Measurements from ENCODE around the gene SLC16A6.
"Not testable (repeated sequence)": the region's sequence is repeated elsewhere in the genome, so short reads cannot be mapped to it uniquely, and the experiment has no call there.

Gene SLC16A6

GRCh38 chr17:68290268-68290954 is 516 bp downstream of the SLC16A6 start:
- no peak for DNase-seq (ENCODE audit: low spot score)

- DNase-seq (ENCODE audit: low spot score), result no peak
These were observed 1.0 kb downstream of the SLC16A6 start for GRCh38 chr17:68289936-68290267.

- DNase-seq (ENCODE audit: low spot score), result no peak
These were observed 1.5 kb downstream of the SLC16A6 start for GRCh38 chr17:68289473-68289872.

DNA sequence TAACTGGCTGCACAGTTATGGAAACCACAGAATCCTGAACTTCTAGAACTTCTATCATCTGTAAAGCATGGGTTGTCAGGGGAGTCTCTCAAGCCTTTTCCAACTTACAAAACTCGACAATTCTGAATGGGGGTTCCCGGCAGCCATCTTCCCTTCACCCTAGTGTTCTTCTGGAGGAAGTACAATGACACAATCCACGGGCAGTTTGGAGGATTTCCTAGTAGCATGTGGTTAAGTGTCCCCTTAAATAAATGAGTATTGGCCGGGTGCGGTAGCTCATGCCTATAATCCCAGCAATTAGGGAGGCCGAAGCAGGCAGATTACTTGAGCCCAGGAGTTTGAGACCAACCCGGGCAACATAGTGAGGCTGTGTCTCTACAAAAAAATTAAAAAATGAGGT is 2.1 kb downstream of the SLC16A6 start:
- DNase-seq (ENCODE audit: low spot score), result no peak

DNA sequence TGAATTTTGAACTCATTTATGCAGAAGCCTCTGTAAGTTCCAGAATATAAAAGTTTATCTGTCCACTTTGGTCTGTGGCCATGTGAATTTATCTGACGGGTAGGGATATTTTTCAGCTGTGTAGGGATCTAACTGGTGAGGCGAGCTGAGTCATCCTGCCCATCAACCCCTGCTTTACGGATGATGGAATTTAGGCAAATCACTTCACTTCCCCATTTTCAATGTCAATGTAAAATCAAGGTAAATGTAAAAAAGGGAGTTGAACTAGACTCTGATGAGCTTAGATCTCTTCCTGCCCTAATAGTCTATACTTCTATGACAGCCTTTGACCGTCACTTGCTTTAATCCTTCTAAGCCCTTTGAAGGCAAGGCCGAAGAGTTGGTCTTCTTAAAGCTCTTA is 2.6 kb downstream of the SLC16A6 start:
- no peak for DNase-seq (ENCODE audit: low spot score)

GRCh38 chr17:68281965-68282364 is 9.0 kb downstream of the SLC16A6 start:
- not testable (repeated sequence) for DNase-seq (ENCODE audit: low spot score)

DNA sequence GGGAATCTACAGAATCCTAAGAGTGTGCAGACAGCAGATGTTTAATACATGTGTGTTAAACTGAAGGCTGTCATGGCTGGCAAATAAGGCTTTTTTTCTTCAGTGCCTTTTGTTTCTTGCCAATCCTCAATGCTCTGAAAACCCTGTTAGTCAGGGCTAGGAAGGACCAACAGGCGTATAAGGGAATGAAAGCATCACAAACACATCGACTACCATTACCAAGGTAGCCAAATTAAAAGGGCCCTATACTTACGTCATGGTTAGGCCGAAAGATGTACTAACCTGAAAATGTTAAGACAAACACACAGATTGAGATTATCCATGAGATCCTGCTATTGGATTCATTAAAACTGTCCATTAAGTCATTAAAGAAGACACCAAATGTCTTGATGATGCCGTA is 13.1 kb downstream of the SLC16A6 start:
- no peak for DNase-seq (ENCODE audit: low spot score)

DNA sequence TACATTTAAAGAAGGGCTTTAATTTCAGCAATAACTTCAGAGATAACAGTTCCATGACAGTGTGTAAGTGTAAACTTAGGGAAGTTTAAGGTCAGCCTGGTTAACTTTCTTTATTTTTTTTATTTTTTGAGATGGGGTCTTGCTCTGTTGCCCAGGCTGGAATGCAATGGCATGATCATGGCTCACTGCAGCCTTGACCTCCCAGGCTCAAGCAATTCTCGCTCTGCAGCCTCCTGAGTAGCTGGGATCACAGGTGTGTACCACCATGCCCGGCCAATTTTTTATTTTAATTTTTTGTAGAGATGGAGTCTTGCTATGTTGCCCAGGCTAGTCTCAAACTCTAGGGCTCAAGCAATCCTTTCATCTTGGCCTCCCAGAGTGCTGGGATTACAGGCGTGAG is 14.6 kb downstream of the SLC16A6 start:
- not testable (repeated sequence) for DNase-seq (ENCODE audit: low spot score)

DNA sequence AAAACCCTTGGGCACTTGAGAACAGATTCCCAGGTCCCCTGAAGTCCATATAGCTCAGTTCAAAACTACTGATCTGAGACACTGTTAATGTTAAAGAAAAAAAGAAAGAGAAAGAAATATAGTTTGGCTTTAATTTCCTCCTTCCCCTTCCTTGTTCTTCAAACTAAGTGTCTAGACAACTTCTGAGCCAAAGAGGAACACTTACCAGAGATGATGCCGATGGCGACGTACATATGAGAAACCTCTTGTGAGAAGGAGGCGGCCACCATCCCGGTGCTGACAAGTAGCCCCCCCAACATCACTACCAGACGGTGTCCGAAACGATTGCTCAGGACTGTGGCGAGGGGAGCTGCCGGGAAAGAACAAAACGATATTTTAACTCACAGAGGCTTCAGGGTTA is 17.2 kb downstream of the SLC16A6 start:
- no peak for DNase-seq (ENCODE audit: low spot score)

- not testable (repeated sequence) for DNase-seq (ENCODE audit: low spot score)
These were observed 25.1 kb downstream of the SLC16A6 start for GRCh38 chr17:68265833-68266232.

DNA sequence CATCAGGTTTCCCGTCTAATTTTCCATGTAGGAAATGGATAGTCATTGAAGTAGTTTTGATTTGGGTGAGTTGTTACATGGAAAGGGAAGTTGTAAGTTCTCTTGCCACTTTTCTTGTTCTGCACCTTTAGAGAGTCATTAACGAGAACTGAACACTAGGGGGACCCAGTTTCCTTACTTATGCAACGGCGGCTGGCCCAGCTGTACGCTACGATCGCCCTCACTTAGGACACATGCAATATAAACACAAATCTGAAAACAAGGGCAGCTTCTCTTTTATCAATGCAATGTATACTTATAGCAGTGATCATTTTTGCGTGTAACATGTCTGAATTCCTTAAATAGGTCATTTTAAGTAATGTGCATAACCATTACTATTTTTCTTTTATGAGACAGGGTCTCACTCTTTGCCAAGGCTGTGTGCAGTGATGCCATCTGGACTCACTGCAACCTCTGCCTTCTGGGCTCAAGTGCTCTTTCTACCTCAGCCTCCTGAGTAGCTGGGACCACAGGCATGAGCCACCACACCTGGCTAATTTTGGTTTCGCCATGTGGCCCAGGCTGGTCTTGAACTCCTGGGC is 27.7 kb downstream of the SLC16A6 start:
- DNase-seq (ENCODE audit: low spot score), result not testable (repeated sequence)

- not testable (repeated sequence) for DNase-seq (ENCODE audit: low spot score)
These were observed 28.5 kb downstream of the SLC16A6 start for GRCh38 chr17:68262467-68262866.

DNA sequence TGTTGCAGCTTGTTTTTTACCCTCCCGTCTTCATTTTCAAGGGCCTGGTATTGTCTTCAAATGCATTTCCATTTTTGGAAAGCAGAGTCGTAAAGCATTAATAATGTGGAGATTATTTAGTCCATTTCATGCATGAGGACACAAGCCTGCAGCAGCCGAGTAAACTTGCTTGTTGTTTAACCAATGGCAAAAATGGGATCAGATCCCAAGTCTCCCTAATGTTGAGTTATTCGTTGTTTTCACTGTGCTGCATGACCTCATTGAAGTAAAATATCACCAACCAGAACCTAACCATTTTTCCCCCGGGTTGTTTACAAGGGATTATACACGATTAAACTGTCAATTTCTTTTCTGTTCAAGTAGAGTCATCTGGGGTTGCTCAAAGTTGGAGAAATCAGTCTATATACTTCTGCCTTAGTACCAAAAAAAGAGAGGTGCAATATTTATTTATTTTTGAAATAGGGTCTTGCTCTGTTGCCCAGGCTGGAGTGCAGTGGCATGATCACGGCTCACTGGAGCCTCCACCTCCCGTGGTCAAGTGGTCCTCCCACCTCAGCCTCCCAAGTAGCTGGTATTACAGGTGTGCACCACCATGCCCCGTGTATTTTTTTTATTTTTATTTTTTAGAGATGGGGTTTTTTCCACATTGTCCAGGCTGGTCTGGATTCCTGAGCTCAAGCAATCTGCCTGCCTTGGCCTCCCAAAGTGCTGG is 30.7 kb downstream of the SLC16A6 start:
- DNase-seq (ENCODE audit: low spot score), result no peak

DNA sequence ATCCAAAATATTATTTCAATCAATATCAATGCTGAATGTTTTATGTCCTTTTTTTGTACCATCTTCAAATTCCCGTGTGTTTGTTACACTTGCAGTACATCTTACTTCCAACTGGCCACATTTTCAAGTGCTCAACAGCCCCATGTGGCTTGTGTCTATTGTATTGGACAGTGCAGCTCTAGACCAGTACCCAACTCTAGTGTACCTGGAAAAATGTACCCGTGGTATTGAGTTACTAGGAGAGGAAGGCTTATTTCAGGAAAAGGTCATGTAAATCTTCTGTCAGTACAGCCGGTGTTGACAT is 31.3 kb downstream of the SLC16A6 start:
- DNase-seq (ENCODE audit: low spot score), result not testable (repeated sequence)

DNA sequence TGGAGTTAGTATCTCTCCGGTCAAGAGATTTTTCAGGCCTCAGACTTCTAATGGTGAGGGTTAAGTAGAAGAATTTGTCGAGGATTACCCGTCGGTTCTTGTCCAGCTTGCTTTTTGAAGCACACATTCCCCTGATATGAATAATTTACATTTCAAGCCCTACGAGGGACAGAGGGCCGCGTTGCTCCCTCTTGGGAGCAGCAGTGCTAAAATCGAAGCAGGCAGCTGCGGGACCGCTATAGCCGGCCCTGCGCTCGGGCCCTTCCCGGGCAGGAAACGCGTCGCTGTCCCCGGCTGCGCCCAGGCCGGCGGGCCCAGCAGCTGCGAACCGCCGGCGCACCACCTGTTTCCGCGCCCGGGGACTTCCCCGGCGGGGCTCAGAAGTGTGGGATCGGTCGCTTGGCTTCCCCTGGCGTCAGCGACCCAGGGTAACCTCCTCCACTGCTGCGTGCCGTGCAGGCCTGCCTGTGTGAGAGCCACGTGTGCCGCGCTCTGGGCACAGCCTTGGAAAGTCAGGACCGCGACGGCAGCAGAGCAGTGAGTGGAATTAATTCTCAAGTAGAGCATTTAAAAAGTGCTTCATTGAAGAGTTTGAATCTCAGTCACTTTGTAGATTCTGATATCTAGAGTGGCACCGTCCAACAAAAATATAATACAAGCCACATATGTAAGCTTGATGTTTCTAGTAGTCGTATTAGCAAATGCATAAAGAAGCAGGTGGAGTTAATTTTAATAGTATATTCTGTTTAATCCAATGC is 31.9 kb downstream of the SLC16A6 start:
- DNase-seq (ENCODE audit: low spot score), result not testable (repeated sequence)

GRCh38 chr17:68257934-68258333 is 33.0 kb downstream of the SLC16A6 start:
- DNase-seq (ENCODE audit: low spot score), result no peak

DNA sequence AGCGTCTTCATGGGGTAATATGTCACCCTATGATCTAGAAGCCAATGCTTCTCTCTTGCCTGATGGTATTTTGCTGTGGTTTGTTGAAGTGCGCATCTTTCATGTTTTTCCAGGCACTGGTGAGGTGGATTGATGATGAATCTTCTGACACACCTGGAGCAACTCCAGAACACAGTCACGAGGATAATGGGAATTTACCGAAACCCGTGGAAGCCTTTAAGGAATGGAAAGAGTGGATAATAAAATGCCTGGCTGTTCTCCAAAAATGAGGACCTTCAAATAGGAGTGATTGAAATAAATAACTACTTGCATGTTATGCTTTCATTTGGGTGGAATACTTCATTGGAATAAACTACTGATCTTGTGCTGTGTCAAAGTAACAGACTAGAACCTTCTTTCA is 34.2 kb downstream of the SLC16A6 start:
- DNase-seq (ENCODE audit: low spot score), result not testable (repeated sequence)

DNA sequence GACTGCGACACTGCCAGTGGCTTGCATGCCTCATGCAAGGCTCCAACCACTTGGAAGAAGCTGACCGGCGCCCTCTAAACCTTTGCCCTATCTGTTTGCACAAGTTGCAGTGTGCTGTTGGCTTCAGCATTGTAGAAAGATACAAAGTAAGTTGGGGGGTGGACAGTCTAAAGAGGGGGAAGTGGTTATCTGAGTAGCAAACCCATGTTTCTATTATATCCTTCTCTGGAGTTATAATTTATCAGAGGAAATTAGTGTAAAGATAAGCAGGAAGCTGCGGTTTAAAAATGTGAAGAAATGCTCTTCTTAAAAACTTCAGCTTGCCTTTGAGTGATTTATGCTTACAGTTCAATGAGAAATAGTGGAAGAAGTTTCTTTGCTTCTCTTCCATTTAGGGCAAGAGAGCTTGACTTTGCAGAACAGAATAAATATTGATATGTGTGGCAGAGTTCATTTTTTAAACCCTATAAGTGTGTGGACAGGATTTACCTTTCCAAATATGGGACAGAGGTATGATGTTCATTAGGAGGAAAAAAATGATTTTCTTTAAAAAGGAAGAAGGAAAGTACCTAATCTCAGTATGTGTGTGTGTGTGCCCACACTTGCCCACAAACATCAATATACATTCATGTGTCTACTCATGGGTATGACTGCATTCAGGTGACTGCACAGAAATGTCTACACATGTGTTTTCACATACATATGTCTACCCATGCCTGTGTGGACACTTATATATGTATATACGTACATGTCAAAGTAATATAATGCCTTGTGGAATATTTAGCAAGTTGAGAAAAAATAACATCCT is 35.0 kb downstream of the SLC16A6 start:
- no peak for DNase-seq (ENCODE audit: low spot score)

DNA sequence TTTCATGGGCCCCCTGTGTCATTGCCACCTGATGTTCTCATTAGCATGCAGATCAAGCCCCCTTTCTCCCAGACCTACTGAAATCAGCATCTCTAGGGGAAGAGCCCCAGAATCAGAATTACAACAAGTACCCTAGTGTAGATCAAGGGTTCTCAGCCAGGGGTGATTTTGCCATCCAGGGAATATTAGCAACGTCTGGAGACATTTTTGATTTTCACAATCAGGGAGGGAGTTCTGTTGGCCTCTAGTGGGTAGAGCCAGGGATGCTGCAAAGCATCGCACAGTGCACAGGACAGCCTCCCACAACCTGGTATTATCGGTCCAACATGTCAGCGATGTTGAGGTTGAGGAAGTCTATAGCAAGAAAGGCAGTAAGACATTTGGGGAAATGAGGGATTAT is 35.8 kb downstream of the SLC16A6 start:
- no peak for DNase-seq (ENCODE audit: low spot score)

DNA sequence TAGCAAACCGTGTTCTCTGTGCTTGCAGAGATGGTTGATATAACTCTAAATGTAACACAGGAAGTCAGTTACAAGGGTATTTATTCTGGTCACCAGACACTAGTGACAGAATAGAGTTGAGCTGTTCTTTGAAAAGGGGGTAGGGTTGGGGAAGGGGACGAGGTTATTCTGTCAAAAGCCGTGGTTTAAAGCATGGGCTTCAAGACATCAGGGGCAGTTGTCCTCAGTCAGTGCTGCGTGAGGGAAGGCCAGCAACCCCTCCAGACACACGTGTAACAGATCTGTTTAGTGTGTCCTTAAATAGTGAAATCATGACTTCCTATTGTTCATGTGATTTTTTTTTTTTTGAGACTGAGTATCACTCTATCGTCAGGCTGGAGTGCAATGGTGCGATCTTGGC is 37.5 kb downstream of the SLC16A6 start:
- not testable (repeated sequence) for DNase-seq (ENCODE audit: low spot score)

DNA sequence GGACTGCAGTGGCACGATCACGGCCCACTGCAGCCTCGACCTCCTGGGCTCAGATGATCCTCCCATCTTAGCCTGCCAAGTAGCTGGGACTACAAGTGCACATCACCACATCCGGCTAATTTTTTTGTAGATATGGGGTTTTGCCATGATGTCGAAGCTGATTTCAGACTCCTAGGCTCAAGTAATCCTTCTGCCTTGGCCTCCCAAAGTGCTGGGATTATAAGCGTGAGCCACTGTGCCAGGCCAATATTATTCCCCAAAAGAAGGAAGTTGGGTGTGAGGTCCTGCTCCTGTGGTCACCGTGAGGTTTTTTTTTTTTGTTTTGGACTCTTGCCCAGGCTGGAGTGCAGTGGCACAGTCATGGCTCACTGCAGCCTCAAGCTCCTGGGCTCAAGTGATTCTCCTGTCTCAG is 41.6 kb downstream of the SLC16A6 start:
- DNase-seq (ENCODE audit: low spot score), result no peak

DNA sequence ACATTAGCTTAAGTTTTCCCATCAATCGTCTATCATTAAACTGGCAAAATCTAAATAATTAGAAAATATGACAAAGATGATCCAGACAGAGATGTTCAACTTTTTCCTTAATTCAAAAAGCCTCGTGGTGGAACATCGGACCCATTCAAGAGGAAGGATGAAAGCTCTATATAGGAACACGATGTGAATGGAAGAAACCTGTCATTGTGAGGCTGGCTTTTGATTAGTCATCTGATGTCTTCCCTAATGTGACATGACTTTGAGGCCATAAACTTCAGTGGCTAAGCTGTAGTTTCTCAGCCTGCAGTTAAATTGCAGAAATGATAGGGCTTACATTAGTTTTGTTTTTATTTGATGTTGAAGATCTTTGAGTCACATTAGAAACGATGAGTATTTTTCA is 42.0 kb downstream of the SLC16A6 start:
- DNase-seq (ENCODE audit: low spot score), result no peak
